Measurements from ENCODE around the gene KCNK10. TPM values are rescaled to one million over a fixed set of nuclear protein-coding genes. Genes with fewer than 3 reads are reported as not detected.

The KCNK10 gene
- total and polyA plus RNA-seq, 9 donors: 0.05 TPM; not detected in 8

- Histone ChIP-seq H3K9me3 (no peaks in the 10 kb centered on the region), H3K27me3 (peaks cover 2% of the 10 kb centered on the region), H3K4me3 (no peak overlapping the region), H3K27ac (no peak overlapping the region), H3K36me3 (no peaks in the 10 kb centered on the region), H3K4me1 (ENCODE audit: insufficient read depth) (no peaks in the 10 kb centered on the region)
- 50 to 53% (median 51%) methylated on average over 3 of the region's 3 CpGs for WGBS, 3 donors
- intact Hi-C loops (cut with DNase I): no loop called here
- TF ChIP-seq POLR2A (IDR thresholded peaks at IDR 0.05) (no peak), CTCF (IDR thresholded peaks at IDR 0.05) (no peak), EP300 (IDR thresholded peaks at IDR 0.05) (no peak)
- no peak for DNase-seq
Measured at GRCh38 chr14:88168498-88169165, 154.4 kb downstream of the KCNK10 start.

- Histone ChIP-seq H3K4me3 (no peak overlapping the region), H3K27me3 (peaks cover 2% of the 10 kb centered on the region), H3K27ac (no peak overlapping the region), H3K9me3 (no peaks in the 10 kb centered on the region), H3K4me1 (ENCODE audit: insufficient read depth) (no peaks in the 10 kb centered on the region), H3K36me3 (no peaks in the 10 kb centered on the region)
- WGBS, 3 donors: 88 to 94% (median 91%) methylated on average over 7 of the region's 7 CpGs
- no peak for DNase-seq
- intact Hi-C loops (cut with DNase I): no loop called here
- TF ChIP-seq CTCF (IDR thresholded peaks at IDR 0.05) (no peak), POLR2A (IDR thresholded peaks at IDR 0.05) (no peak), EP300 (IDR thresholded peaks at IDR 0.05) (no peak)
Measured at GRCh38 chr14:88168025-88168424, 155.0 kb downstream of the KCNK10 start.

- no peak overlapping the region for H3K4me3 ChIP-seq
- no peak for TF ChIP-seq EP300 (IDR thresholded peaks at IDR 0.05)
- no peak for TF ChIP-seq POLR2A (IDR thresholded peaks at IDR 0.05)
- no peak for TF ChIP-seq CTCF (IDR thresholded peaks at IDR 0.05)
- DNase-seq: no peak
- no peak overlapping the region for H3K27ac ChIP-seq
- H3K4me1 ChIP-seq (ENCODE audit: insufficient read depth): no peaks in the 10 kb centered on the region
- no peaks in the 10 kb centered on the region for H3K36me3 ChIP-seq
- intact Hi-C loops (cut with DNase I): no loop called here
- 64 to 78% (median 70%) methylated on average over 3 of the region's 3 CpGs for WGBS, 3 donors
- H3K9me3 ChIP-seq: no peaks in the 10 kb centered on the region
- peaks cover 2% of the 10 kb centered on the region for H3K27me3 ChIP-seq
Measured at GRCh38 chr14:88166616-88167015, 156.5 kb downstream of the KCNK10 start.

- no peak overlapping the region for H3K4me3 ChIP-seq
- WGBS, 3 donors: 36 to 56% (median 43%) methylated on average over 3 of the region's 3 CpGs
- H3K36me3 ChIP-seq: no peaks in the 10 kb centered on the region
- no peak for TF ChIP-seq EP300 (IDR thresholded peaks at IDR 0.05)
- no peak for TF ChIP-seq CTCF (IDR thresholded peaks at IDR 0.05)
- no peak for TF ChIP-seq POLR2A (IDR thresholded peaks at IDR 0.05)
- DNase-seq: no peak
- H3K4me1 ChIP-seq (ENCODE audit: insufficient read depth): no peaks in the 10 kb centered on the region
- no peaks in the 10 kb centered on the region for H3K9me3 ChIP-seq
- H3K27ac ChIP-seq: no peak overlapping the region
- intact Hi-C loops (cut with DNase I): no loop called here
- no peaks in the 10 kb centered on the region for H3K27me3 ChIP-seq
Measured at GRCh38 chr14:88164906-88165534, 158.0 kb downstream of the KCNK10 start.

Measured in ovary (tissue), 9 donors.